GM13977 (cell line): ENCODE results near the gene TBC1D2B.

Source experiments
- DNase-seq: peaks from one replicate; pipeline ENCODE4 v3.0.0; 2012; ENCODE audit warnings: low spot score
- in situ Hi-C: fragments of 300-500 bp; cut with MboI; formaldehyde crosslinking; loops from one replicate; pipeline ENCODE4 v1.12.0; 2022; ENCODE audit warnings: low sequenced_read_pairs, low pct_unique_long_range_greater_than_20kb, mixed read lengths, inconsistent platforms; ENCODE audit not compliant: unreplicated experiment
- TF ChIP-seq, protein P1 (sequence below): IDR thresholded peaks from 2 replicates; pipeline ENCODE4 v1.5.1; 2012; ENCODE audit warnings: mild to moderate bottlenecking, control low read depth; ENCODE audit not compliant: insufficient read depth; ENCODE audit errors: extremely low read depth, missing control alignments

Gene TBC1D2B

DNA sequence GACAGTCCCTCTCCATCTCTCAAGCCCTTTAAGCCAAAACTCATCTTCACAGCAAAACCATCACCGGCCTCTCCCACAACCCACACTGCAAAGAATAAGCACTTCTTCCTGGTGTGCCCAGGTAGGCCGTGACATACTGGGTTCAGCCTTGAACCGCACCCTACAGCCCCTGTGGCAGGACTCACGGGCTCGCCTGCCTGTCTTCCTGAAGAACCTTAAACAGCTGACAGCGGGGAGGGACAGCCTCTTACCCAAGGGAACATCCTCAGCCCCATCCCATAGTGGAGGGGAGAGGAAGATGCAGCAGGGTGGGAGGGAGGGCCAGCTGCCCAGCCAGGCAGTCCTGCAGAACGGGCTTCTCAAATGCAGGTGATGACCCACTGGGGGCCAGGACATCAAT is 40.2 kb downstream of the TBC1D2B start:
- no peak for DNase-seq
- TF ChIP-seq, protein P1, sequence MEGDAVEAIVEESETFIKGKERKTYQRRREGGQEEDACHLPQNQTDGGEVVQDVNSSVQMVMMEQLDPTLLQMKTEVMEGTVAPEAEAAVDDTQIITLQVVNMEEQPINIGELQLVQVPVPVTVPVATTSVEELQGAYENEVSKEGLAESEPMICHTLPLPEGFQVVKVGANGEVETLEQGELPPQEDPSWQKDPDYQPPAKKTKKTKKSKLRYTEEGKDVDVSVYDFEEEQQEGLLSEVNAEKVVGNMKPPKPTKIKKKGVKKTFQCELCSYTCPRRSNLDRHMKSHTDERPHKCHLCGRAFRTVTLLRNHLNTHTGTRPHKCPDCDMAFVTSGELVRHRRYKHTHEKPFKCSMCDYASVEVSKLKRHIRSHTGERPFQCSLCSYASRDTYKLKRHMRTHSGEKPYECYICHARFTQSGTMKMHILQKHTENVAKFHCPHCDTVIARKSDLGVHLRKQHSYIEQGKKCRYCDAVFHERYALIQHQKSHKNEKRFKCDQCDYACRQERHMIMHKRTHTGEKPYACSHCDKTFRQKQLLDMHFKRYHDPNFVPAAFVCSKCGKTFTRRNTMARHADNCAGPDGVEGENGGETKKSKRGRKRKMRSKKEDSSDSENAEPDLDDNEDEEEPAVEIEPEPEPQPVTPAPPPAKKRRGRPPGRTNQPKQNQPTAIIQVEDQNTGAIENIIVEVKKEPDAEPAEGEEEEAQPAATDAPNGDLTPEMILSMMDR: no peak
- in situ Hi-C loops: no loop called here

DNA sequence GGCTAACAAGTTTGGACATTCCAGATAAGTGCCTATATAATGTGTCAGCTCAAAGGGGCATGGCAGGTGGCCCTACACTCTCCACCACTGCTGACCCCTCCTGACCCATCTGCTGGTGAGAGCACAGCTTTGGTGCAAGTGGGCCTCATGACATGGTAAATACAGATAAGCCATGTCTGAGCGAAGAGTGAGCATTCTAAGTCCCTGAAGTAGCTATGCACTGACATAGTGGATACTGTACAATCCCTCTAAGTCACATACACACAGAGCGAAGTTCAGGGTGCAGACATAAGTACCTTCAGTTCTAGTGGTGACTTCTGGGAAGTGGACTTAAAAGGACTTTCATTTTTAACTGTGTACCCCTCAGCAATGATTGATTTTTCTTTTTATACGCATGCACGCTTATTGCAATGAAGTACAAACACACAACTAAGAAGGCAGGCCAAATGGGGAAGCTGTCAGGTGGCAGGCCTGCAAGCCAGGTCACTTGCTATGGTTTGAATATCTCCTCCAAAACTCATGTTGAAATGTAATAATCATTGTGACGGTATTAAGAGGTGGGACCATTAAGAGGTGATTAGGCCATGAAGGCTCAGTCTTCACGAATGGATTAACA is 41.5 kb downstream of the TBC1D2B start:
- in situ Hi-C loops: no loop called here
- TF ChIP-seq, protein P1: no peak
- no peak for DNase-seq

DNA sequence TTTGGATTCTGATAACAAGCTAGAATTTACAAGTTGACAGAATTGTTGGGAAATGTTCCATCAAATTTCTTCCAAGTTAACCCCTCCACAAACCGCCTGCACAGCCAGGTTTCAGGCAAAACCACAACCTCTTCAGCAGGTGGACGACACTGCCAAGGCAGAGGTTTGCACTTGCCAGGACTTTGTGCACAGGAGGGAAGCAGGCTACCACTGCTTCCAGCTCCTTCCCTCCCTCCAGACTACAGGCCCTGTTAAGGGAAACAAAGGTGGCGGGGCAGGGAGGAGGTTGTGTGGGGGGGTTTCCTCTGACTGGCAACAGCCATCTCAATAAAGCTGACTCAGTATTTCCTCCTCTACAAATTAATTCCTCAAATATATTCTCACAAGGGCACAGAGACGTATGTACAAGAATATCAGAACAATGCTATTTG is 42.2 kb downstream of the TBC1D2B start:
- no peak for DNase-seq
- in situ Hi-C loops: no loop called here
- TF ChIP-seq, protein P1: no peak

DNA sequence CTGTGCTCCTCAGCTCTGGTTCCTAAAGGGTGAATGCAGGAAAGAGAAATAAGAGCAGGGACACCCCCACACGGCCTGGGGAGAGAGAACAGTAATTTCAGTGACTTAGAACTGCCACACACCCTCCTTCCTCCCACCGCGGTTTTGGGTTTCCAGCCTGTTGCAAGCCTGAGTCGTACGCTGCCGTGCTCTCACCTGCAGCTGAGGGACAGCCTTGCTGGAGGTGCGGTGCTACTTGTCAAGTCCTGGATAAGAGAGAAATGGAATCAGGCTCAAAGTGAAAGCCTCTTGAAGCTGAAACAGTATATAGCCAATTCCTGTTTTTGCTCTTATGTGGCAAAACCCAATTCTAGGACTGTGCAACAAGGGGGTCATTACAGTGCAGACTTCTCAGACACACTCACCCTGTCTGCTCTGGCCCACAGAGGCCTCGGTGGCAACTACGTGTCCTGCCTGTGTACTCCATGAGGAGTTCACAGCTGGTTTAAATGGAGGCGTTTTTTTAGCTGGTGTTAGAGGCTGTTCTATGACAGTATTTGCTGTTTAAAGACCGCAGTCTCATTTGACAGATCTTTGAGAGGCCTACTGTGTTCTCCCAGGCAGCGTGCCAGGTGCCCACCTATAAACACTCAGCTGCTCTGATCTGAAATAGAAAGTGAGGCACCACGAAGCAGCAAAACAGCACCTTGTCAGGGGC is 42.9 kb downstream of the TBC1D2B start:
- in situ Hi-C loops: no loop called here
- DNase-seq: peak; percentile 33

DNA sequence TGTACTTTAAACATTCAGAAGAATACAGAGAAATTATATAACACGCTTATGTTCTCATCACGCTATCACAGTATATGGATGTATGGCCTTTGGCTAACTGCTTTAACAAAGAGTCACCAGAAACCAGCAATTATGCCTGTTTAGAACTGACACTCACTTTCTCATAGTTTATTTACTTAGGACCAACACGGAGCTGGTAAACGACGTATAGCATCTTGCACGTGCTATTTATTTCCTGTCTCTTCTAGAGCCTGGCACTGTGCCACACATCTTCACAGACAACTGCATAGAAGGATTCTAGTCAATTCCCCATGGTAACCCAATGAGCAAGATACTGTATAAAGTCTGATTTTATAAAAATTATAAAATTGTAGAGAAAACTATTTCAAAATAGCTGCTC is 43.6 kb downstream of the TBC1D2B start:
- in situ Hi-C loops: no loop called here
- TF ChIP-seq, protein P1: no peak
- no peak for DNase-seq

More for the DNA sequence above, 42.9 kb downstream of the TBC1D2B start:
- TF ChIP-seq, protein P1: no peak

DNA sequence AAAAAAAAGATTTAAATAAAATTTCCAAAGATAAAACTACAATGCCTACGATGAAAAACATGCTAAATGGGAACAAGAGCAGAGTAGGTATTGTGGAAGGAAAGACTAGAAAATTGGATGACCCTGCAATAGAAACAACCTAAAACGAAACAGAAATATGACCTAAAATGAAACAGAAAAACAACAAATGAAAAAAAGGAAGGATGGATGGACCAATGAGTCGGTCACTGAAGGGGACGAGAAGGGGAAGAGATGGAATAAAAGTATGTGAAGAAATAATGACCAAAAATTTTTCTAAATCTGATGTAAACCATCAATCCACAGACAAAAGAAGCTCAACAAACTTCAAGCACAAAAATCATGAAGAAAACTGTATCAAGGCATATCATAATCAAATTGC is 44.8 kb downstream of the TBC1D2B start:
- in situ Hi-C loops: no loop called here
- no peak for DNase-seq
- TF ChIP-seq, protein P1: no peak

DNA sequence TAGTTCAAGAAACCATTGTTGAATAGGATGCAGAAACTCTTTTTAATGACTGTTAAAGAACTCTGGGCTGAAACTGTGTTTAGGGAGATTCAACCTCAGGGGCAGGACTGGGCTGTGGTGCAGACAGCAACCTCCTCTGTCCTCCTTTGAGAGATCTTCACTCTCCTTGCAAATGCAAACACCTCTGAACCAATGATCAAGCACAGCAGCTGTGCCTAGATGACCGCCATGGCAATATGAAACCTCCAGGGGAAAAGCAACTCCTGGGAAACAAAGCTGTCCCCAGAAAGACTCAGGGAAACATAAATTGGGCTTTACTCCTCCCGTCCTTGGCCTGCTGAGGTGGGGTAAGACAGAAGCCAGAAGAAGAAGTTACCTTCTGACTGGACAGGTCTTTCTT is 52.6 kb downstream of the TBC1D2B start:
- DNase-seq: no peak
- in situ Hi-C loops: no loop called here
- TF ChIP-seq, protein P1: no peak
